Measurements from ENCODE around the gene ERFE. TPM values are rescaled to one million over a fixed set of nuclear protein-coding genes. Genes with fewer than 3 reads are reported as not detected.

Gene ERFE
- total RNA-seq, 1 experiment from 2014 or later, result 10.3 TPM

DNA sequence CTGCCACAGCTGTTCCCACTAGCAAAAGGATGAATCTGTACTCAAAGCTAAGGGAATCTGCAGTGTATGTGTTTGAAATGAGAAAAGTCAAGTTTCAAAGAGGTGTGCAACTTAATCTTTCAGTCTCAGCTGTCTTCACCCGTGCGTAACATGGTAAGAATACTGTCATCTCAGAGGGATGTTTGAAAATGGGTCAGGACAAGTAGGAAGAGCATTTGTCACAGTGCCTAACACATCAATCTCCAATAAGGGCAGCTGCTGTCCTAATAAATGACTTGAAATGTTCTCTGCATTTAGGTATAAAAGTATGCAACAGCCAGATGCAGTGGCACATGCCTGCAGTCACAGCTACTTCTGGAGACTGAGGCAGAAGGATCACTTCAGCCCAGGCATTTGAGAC lies 31.7 kb downstream of the ERFE start:
- Histone ChIP-seq H3K4me3 (ENCODE audit: low read depth in 2 of 2, low read length in 2 of 2) (no peak overlapping the region), H3K27me3 (ENCODE audit: control insufficient read depth, insufficient read depth, low read length) (no peaks in the 10 kb centered on the region), H3K27ac (ENCODE audit: low read length) (no peak overlapping the region), H3K9me3 (ENCODE audit: control insufficient read depth, insufficient read depth, low read depth, low read length) (no peaks in the 10 kb centered on the region), H3K4me1 (ENCODE audit: control insufficient read depth, insufficient read depth, low read length) (no peaks in the 10 kb centered on the region), H3K36me3 (ENCODE audit: control insufficient read depth, insufficient read depth, low read length) (peaks cover 49% of the 10 kb centered on the region)
- in situ Hi-C loops (cut with HindIII; ENCODE audit: low pct_unique_long_range_greater_than_20kb, low sequenced_read_pairs) (no loop called here), intact Hi-C loops (cut with micrococcal nuclease; ENCODE audit: unreplicated experiment) (no loop called here)
- BruUV-seq (replicated peaks), result no TSS peak
- TF ChIP-seq TCF7L2 (IDR thresholded peaks at IDR 0.05; ENCODE audit: low read depth, low read length) (no peak), POLR2AphosphoS5 (IDR thresholded peaks at IDR 0.05; ENCODE audit: low read depth, low read length) (no peak), SIN3A (IDR thresholded peaks at IDR 0.05; ENCODE audit: borderline replicate concordance, insufficient read depth, low read depth, low read length) (no peak)
- TF ChIP-seq, protein P1, sequence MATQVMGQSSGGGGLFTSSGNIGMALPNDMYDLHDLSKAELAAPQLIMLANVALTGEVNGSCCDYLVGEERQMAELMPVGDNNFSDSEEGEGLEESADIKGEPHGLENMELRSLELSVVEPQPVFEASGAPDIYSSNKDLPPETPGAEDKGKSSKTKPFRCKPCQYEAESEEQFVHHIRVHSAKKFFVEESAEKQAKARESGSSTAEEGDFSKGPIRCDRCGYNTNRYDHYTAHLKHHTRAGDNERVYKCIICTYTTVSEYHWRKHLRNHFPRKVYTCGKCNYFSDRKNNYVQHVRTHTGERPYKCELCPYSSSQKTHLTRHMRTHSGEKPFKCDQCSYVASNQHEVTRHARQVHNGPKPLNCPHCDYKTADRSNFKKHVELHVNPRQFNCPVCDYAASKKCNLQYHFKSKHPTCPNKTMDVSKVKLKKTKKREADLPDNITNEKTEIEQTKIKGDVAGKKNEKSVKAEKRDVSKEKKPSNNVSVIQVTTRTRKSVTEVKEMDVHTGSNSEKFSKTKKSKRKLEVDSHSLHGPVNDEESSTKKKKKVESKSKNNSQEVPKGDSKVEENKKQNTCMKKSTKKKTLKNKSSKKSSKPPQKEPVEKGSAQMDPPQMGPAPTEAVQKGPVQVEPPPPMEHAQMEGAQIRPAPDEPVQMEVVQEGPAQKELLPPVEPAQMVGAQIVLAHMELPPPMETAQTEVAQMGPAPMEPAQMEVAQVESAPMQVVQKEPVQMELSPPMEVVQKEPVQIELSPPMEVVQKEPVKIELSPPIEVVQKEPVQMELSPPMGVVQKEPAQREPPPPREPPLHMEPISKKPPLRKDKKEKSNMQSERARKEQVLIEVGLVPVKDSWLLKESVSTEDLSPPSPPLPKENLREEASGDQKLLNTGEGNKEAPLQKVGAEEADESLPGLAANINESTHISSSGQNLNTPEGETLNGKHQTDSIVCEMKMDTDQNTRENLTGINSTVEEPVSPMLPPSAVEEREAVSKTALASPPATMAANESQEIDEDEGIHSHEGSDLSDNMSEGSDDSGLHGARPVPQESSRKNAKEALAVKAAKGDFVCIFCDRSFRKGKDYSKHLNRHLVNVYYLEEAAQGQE (IDR thresholded peaks at IDR 0.05; ENCODE audit: insufficient read depth in 1 of 2, low read depth in 2 of 2, low read length in 1 of 2), result no peak
- TF ChIP-seq, protein P2, sequence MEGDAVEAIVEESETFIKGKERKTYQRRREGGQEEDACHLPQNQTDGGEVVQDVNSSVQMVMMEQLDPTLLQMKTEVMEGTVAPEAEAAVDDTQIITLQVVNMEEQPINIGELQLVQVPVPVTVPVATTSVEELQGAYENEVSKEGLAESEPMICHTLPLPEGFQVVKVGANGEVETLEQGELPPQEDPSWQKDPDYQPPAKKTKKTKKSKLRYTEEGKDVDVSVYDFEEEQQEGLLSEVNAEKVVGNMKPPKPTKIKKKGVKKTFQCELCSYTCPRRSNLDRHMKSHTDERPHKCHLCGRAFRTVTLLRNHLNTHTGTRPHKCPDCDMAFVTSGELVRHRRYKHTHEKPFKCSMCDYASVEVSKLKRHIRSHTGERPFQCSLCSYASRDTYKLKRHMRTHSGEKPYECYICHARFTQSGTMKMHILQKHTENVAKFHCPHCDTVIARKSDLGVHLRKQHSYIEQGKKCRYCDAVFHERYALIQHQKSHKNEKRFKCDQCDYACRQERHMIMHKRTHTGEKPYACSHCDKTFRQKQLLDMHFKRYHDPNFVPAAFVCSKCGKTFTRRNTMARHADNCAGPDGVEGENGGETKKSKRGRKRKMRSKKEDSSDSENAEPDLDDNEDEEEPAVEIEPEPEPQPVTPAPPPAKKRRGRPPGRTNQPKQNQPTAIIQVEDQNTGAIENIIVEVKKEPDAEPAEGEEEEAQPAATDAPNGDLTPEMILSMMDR (IDR thresholded peaks at IDR 0.05), result no peak
- ATAC-seq, result no peak
- ChIA-PET CTCF (interaction anchor here (0.6 kb wide), 1 partner anchor 162 kb away, joined by 6 read pairs; no protein-coding TSS in a partner anchor), POLR2A (no interaction called here)
- no peak for DNase-seq (ENCODE audit: low read depth, low spot score)

DNA sequence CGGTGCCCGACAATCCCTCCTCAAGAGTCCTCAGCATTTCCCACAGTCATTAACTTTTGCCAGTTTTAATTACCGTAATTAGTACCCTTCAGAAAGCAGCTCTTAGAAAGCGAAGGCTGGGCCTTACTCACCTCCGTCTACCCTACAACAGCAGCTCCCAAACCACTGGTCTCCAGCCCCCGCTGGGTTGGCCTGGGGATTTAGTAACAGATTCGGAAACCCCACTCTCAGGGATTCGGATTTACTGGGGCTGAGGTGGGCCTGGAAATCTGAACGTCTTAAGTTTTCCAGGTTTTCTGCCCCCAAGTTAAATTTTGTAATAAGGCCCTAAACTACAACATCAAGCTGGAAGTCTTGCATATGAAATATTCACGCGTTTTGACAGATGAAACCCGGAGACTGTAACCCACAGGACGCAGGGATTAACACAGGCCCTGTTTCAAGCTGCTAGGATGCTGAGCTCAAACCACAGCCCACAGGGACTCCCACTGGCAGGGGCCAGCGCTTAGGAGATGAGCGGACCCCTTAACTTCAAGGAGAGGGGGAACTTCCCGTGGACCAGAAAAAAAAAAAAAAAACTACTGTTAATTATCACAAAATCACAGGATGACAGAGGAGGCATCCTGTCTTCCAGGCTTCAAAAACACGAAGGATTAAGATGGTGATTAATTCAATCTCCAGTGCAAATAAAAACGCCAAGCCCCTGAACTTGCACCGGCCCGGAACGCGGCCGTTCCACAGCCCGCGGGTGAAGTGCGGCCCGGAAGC lies 43.7 kb downstream of the ERFE start:
- no peaks in the 10 kb centered on the region for H3K36me3 ChIP-seq (ENCODE audit: control insufficient read depth, insufficient read depth, low read length)
- no TSS peak for BruUV-seq (replicated peaks)
- TF ChIP-seq, protein P2 (IDR thresholded peaks at IDR 0.05), result no peak
- TF ChIP-seq POLR2AphosphoS5 (IDR thresholded peaks at IDR 0.05; ENCODE audit: low read depth, low read length), result no peak
- TF ChIP-seq, protein P1 (IDR thresholded peaks at IDR 0.05; ENCODE audit: insufficient read depth in 1 of 2, low read depth in 2 of 2, low read length in 1 of 2), result no peak
- TF ChIP-seq SIN3A (IDR thresholded peaks at IDR 0.05; ENCODE audit: borderline replicate concordance, insufficient read depth, low read depth, low read length), result no peak
- TF ChIP-seq TCF7L2 (IDR thresholded peaks at IDR 0.05; ENCODE audit: low read depth, low read length), result no peak
- H3K4me3 ChIP-seq (ENCODE audit: low read depth in 2 of 2, low read length in 2 of 2), result peak overlapping the region; percentile 69 to 97
- CTCF ChIA-PET, result no interaction called here
- in situ Hi-C loops (cut with HindIII; ENCODE audit: low pct_unique_long_range_greater_than_20kb, low sequenced_read_pairs), result no loop called here
- POLR2A ChIA-PET, result interaction anchor here (0.7 kb wide), 1 partner anchor 30 kb away, joined by 7 read pairs; no protein-coding TSS in a partner anchor
- H3K9me3 ChIP-seq (ENCODE audit: control insufficient read depth, insufficient read depth, low read depth, low read length), result no peaks in the 10 kb centered on the region
- H3K27ac ChIP-seq (ENCODE audit: low read length), result peak overlapping the region; percentile 88
- no peak for ATAC-seq
- intact Hi-C loops (cut with micrococcal nuclease; ENCODE audit: unreplicated experiment), result no loop called here
- H3K4me1 ChIP-seq (ENCODE audit: control insufficient read depth, insufficient read depth, low read length), result peaks cover 28% of the 10 kb centered on the region
- H3K27me3 ChIP-seq (ENCODE audit: control insufficient read depth, insufficient read depth, low read length), result no peaks in the 10 kb centered on the region
- no peak for DNase-seq (ENCODE audit: low read depth, low spot score)
